GM08714 (cell line): ENCODE data around the gene SPATS2.
A peak's percentile ranks its signal among the peaks of the same experiment; 100 is the strongest.

Source experiments
- H3K4me3 ChIP-seq: fragments of 200-500 bp; sonication (Bioruptor generic); 2 replicates; pipeline ENCODE4 v1.5.1; 2014; ENCODE audit warnings: mild to moderate bottlenecking, low read length, inconsistent platforms
- ZNF274 ChIP-seq: IDR thresholded peaks from 2 replicates; pipeline ENCODE4 v1.6.1; 2012; ENCODE audit warnings: mild to moderate bottlenecking, low read depth, low read length

Gene SPATS2

GRCh38 chr12:49342066-49342913 lies 25.0 kb upstream of the SPATS2 start:
- no peak for TF ChIP-seq ZNF274
- H3K4me3 ChIP-seq = no peak overlapping the region; the same call in 1 of the 2 replicates

DNA sequence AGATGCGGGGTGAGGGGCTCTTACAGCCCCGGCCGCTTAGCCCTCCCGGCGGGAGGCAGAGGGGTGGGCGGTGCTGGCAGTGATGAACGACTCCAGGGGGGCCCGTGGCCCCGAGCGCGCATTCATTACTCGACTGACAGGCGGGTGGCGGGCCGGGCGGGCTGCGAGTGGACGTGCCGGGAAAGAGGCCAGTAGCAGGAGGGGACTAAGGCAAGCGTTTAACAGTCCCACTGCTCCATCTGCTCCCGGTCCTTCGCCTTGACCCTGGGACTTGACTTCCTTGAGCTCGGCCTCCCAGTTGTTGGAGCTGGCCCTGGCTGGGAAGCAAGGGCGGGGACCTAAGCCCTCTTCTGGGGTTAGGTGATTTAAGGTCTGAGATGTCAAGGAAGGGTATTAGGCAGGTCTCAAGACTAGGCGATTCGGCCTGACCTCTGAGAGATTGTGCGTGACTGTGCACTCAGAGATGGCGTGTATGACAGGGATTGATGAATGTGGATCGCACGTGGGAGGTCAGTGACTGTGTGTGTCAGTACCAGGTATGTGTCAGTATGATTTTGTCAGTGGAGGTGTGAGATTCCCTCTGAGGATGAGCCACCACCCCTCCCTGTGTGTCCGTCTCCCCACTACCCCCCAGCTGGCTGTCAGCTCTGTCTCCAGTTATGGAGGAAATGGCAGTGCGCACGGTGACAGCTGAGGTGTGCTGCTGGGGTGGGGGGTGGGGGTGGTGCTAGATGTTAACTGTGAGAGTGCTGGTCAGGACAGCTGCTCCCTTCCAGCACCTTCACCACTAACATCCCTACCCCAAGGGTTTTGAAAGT lies 24.1 kb upstream of the SPATS2 start:
- TF ChIP-seq ZNF274 = no peak
- H3K4me3 ChIP-seq = no peak overlapping the region; the same call in 1 of the 2 replicates

DNA sequence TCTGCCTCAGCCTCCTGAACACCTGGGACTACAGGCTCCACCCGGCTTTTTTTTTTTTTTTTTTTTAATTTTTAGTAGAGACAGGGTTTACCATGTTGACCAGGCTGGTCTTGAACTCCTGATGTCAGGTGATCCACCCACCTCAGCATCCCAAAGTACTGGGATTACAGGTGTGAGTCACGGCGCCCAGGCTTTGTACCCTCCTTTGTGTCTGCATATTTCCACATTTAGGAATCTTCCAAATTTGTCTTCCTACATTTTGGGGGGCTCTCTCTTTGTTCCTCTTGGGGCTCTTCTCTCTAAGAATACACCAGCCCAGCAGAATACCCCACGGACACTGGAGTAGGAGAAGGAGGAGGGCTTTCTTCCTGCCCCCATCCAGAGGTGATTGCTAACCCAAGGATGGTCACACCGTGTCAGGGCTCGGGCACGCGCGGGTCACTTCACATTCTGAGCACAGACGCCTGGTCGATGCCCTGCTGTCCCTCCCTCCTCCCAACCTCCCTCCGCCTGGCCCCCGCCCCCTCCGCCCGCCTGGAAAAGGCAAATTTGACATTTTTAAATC lies 22.7 kb upstream of the SPATS2 start:
- TF ChIP-seq ZNF274 = no peak
- no peak overlapping the region for H3K4me3 ChIP-seq

GRCh38 chr12:49345051-49345824 lies 22.0 kb upstream of the SPATS2 start:
- peak overlapping the region; percentile 35; the same call in 1 of the 2 replicates for H3K4me3 ChIP-seq
- no peak for TF ChIP-seq ZNF274

- H3K4me3 ChIP-seq = peak overlapping the region; percentile 35; the same call in 1 of the 2 replicates
- TF ChIP-seq ZNF274 = no peak
Observed at GRCh38 chr12:49345825-49346658, 21.2 kb upstream of the SPATS2 start.

GRCh38 chr12:49346659-49347310 lies 20.5 kb upstream of the SPATS2 start, which contains the start of gene DNAJC22:
TSS of gene DNAJC22 (plus strand) at chr12:49346888. CDS start at chr12:49348873, 1,985 bp downstream.
- TF ChIP-seq ZNF274 = no peak
- peak within 1 kb of the TSS; percentile 35; the same call in 1 of the 2 replicates for H3K4me3 ChIP-seq

- peak overlapping the region; percentile 4; the same call in 1 of the 2 replicates for H3K4me3 ChIP-seq
- no peak for TF ChIP-seq ZNF274
Observed at GRCh38 chr12:49347311-49348193, 19.7 kb upstream of the SPATS2 start.

- H3K4me3 ChIP-seq = no peak overlapping the region
- no peak for TF ChIP-seq ZNF274
Observed at GRCh38 chr12:49348781-49349180, 18.5 kb upstream of the SPATS2 start.

DNA sequence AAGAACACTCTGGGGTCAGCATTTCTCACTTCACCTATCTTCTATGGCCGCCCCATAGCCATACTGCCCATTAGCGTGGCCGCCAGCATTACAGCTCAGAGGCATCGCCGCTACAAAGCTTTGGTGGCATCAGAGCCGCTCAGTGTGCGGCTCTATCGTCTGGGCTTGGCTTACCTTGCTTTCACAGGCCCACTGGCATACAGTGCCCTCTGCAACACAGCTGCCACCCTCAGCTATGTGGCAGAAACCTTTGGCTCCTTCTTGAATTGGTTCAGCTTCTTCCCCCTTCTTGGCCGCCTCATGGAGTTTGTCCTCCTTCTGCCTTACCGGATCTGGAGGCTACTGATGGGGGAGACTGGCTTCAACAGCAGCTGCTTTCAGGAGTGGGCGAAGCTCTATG lies 18.0 kb upstream of the SPATS2 start:
- TF ChIP-seq ZNF274 = no peak
- no peak overlapping the region for H3K4me3 ChIP-seq

GRCh38 chr12:49352351-49352750 lies 14.9 kb upstream of the SPATS2 start:
- TF ChIP-seq ZNF274 = no peak
- H3K4me3 ChIP-seq = no peak overlapping the region

GRCh38 chr12:49355913-49356312 lies 11.3 kb upstream of the SPATS2 start:
- TF ChIP-seq ZNF274 = no peak
- no peak overlapping the region for H3K4me3 ChIP-seq
